Measurements from ENCODE around the gene PRR13.
A peak's percentile ranks its signal among the peaks of the same experiment; 100 is the strongest.
"Not testable (repeated sequence)": the region's sequence is repeated elsewhere in the genome, so short reads cannot be mapped to it uniquely, and the experiment has no call there.

PRR13 gene

DNA sequence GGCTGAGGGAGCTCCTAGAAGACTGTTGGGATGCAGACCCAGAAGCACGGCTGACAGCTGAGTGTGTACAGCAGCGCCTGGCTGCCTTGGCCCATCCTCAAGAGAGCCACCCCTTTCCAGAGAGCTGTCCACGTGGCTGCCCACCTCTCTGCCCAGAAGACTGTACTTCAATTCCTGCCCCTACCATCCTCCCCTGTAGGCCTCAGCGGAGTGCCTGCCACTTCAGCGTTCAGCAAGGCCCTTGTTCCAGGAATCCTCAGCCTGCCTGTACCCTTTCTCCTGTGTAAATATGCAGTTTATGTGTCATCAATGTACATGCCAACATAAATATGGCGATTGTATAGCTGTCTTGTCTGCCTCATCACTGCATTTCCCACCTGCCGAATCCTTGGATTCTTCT lies 10.3 kb upstream of the PRR13 start:
- Mint-ChIP-seq H3K36me3 (ENCODE audit: low read depth) (no peaks in the 10 kb centered on the region), H3K4me3 (no peak overlapping the region), H3K9me3 (no peaks in the 10 kb centered on the region), H3K27ac (no peak overlapping the region), H3K4me1 (peaks cover 19% of the 10 kb centered on the region), H3K27me3 (ENCODE audit: low read depth, poor library complexity) (peaks cover 5% of the 10 kb centered on the region)
- no peak for DNase-seq
- TF ChIP-seq, protein P1, sequence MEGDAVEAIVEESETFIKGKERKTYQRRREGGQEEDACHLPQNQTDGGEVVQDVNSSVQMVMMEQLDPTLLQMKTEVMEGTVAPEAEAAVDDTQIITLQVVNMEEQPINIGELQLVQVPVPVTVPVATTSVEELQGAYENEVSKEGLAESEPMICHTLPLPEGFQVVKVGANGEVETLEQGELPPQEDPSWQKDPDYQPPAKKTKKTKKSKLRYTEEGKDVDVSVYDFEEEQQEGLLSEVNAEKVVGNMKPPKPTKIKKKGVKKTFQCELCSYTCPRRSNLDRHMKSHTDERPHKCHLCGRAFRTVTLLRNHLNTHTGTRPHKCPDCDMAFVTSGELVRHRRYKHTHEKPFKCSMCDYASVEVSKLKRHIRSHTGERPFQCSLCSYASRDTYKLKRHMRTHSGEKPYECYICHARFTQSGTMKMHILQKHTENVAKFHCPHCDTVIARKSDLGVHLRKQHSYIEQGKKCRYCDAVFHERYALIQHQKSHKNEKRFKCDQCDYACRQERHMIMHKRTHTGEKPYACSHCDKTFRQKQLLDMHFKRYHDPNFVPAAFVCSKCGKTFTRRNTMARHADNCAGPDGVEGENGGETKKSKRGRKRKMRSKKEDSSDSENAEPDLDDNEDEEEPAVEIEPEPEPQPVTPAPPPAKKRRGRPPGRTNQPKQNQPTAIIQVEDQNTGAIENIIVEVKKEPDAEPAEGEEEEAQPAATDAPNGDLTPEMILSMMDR (IDR thresholded peaks at IDR 0.05): no peak

DNA sequence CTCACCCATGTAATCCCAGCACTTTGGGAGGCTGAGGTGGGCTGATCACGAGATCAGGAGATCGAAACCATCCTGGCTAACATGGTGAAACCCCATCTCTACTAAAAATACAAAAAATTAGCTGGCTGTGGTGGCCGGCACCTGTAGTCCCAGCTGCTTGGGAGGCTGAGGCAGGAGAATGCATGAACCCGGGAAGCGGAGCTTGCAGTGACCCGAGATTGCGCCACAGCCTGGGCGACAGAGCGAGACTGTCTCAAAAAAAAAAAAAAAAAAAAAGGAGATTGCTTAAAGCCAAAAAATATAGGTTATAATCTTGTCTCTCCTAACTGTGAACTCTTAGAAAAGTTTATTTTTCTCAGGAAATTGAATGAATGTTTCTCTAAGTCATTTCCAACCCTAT lies 6.2 kb upstream of the PRR13 start:
- H3K36me3 Mint-ChIP-seq (ENCODE audit: low read depth); H3K4me1 Mint-ChIP-seq; H3K9me3 Mint-ChIP-seq; H3K27ac Mint-ChIP-seq; H3K27me3 Mint-ChIP-seq (ENCODE audit: low read depth, poor library complexity); DNase-seq; H3K4me3 Mint-ChIP-seq: not testable (repeated sequence)

DNA sequence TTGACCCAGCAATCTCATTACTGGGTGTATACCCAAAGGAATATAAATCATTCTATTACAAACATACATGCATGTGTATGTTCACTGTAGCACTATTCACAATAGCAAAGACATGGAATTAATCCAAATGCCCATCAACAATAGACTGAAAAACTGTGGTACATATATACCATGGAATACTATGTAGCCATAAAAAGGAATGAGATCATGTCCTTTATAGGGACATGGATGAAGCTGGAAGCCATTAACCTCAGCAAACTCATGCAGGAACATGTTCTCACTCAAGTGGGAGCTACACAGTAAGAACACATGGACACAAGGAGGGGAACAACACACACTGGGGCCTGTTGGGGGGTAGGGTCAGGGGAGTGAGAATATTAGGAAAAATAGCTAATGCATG lies 2.0 kb upstream of the PRR13 start:
- Mint-ChIP-seq H3K4me3 (peak overlapping the region; percentile 44), H3K36me3 (ENCODE audit: low read depth) (peaks cover 15% of the 10 kb centered on the region), H3K4me1 (peaks cover 27% of the 10 kb centered on the region)
- H3K27me3 Mint-ChIP-seq (ENCODE audit: low read depth, poor library complexity); DNase-seq; H3K27ac Mint-ChIP-seq; H3K9me3 Mint-ChIP-seq: not testable (repeated sequence)

DNA sequence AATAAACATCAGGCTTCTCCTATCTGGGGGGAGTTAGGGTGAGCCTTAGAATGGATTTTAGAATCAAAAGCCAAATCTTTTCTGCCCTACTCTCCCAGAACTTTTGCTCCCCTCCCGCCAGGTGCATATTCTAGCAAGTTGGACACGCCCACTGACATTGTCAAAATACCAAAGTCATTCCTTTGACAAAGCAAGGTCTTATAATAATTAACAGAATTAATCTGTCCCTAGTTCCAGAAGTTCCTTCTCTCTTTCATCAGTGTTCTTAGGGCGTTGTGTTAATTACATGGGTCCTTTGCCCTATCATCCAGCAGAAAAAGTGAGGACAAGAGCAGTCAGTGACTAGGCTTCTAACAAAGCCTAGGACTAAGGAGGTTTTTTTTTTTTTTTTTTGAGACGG lies 2.4 kb downstream of the PRR13 start:
- TF ChIP-seq, protein P1 (IDR thresholded peaks at IDR 0.05): no peak
- Mint-ChIP-seq H3K4me3 (peak overlapping the region; percentile 54), H3K27me3 (ENCODE audit: low read depth, poor library complexity) (no peaks in the 10 kb centered on the region), H3K4me1 (peaks cover 27% of the 10 kb centered on the region), H3K9me3 (no peaks in the 10 kb centered on the region), H3K36me3 (ENCODE audit: low read depth) (peaks cover 46% of the 10 kb centered on the region), H3K27ac (no peak overlapping the region)
- no peak for DNase-seq

DNA sequence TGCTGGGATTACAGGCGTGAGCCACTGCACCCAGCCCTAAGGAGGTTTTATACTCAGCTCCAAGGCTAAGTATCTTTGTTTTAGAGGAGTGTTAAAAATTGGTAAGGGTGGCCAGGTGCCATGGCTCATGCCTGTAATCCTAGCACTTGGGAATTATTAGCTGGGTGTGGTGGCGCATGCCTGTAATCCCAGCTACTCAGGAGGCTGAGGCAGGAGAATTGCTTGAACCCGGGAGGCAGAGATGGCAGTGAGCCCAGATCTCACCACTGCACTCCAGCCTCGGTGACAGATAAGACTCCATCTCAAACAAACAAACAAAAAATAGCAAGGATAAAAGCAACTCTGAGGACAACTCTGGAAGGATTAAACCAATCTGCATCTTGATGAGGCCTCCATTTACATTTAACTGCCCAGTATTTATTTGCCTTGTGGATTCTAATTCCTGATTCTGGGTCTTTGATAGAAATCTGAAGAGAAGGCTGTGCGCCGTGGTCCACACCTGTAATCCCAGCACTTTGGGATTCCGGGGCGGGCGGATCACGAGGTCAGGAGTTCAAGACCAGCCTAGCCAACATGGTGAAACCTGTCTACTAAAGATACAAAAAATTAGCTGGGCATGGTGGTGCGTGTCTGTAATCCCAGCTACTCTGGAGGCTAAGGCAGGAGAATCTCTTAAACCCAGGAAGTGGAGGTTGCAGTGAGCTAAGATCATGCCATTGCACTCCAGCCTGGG lies 3.2 kb downstream of the PRR13 start:
- H3K4me3 Mint-ChIP-seq; DNase-seq; H3K9me3 Mint-ChIP-seq; H3K27ac Mint-ChIP-seq; H3K27me3 Mint-ChIP-seq (ENCODE audit: low read depth, poor library complexity): not testable (repeated sequence)
- H3K4me1 Mint-ChIP-seq: peaks cover 27% of the 10 kb centered on the region
- H3K36me3 Mint-ChIP-seq (ENCODE audit: low read depth): peaks cover 46% of the 10 kb centered on the region

DNA sequence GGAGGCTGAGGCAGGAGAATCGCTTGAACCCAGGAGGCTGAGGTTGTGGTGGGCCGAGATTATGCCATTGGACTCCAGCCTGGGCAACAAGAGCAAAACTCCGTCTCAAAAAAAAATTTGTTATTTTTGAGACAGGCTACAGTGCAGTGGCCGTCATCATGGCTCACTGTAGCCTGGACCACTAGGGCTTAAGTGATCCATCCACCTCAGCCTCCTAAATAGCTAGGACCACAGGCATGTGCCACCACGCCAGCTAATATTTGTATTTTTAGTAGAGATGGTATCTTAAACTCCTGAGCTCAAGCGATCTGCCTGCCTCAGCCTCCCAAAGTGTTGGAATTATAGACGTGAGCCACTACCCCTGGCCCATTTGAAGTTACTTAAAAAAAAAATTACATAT lies 9.4 kb downstream of the PRR13 start:
- Mint-ChIP-seq H3K36me3 (ENCODE audit: low read depth) (peaks cover 54% of the 10 kb centered on the region), H3K4me1 (peaks cover 36% of the 10 kb centered on the region), H3K9me3 (no peaks in the 10 kb centered on the region), H3K4me3 (no peak overlapping the region), H3K27ac (no peak overlapping the region), H3K27me3 (ENCODE audit: low read depth, poor library complexity) (no peaks in the 10 kb centered on the region)
- no peak for DNase-seq
- TF ChIP-seq, protein P1 (IDR thresholded peaks at IDR 0.05): no peak

DNA sequence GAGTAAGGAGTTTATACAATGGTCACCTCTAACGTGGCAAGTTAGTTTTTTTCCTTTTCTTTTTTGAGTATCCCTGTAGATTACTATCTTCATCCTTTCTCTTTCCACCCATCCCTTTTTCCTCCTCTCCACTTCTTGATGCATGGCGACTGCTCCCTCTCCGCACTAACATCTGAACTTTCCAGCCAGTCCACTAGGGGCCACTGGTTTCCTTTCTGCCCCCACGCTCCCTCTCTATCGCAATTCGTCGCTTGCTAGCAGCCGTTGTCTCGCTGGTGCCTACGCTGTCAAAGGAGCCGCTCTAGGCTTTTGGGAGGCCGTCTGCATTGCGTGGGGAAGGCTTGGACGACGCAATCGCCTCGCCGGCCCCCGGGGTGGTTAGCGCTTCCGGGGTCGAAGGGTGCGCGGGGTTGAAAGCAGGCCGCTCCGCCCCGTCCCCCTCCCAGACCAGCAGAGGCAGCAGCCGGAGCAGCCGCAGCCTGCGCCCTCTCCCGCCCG lies 10.2 kb downstream of the PRR13 start, which contains the start of gene PCBP2:
TSS of gene PCBP2 (plus strand) at position 442 of the 498 bp plus-strand sequence. CDS start 2,699 bp downstream, outside the sequence.
- H3K9me3 Mint-ChIP-seq: no peaks in the 10 kb centered on the region
- H3K27ac Mint-ChIP-seq: peak within 1 kb of the TSS; percentile 100
- TF ChIP-seq, protein P1 (IDR thresholded peaks at IDR 0.05): peak; percentile 76
- H3K27me3 Mint-ChIP-seq (ENCODE audit: low read depth, poor library complexity): no peaks in the 10 kb centered on the region
- peak within 1 kb of the TSS; percentile 97 for H3K4me3 Mint-ChIP-seq
- H3K4me1 Mint-ChIP-seq: peaks cover 42% of the 10 kb centered on the region
- peak; percentile 95 for DNase-seq
- peaks cover 52% of the 10 kb centered on the region for H3K36me3 Mint-ChIP-seq (ENCODE audit: low read depth)
